Keratinocyte (primary cell): ENCODE results near the gene CDH13. TPM values are rescaled to one million over a fixed set of nuclear protein-coding genes. Genes with fewer than 3 reads are reported as not detected.

ENCODE experiments used
- DNase-seq: peaks from one replicate; pipeline ENCODE4 v3.0.0-alpha.2; 2011; ENCODE audit warnings: low read depth, missing footprints, low spot score
- FAIRE-seq: peaks from 2 replicates; lab custom pipeline; 2011; peaks lifted over from hg19 to GRCh38; lab: Jason Lieb, UNC
- H2AFZ ChIP-seq: 2 replicates; pipeline ENCODE4 v1.6.0; 2012; ENCODE audit warnings: low read length, control low read depth, inconsistent platforms; ENCODE audit not compliant: control insufficient read depth
- H3K27ac ChIP-seq: 2 replicates; pipeline ENCODE4 v1.5.1; 2011; ENCODE audit warnings: low read length; ENCODE audit not compliant: control insufficient read depth, insufficient read depth
- H3K27me3 ChIP-seq: 3 replicates; pipeline ENCODE4 v1.6.0; 2011; ENCODE audit warnings: low read length; ENCODE audit not compliant: control insufficient read depth, insufficient read depth; ENCODE audit errors: extremely low read depth
- H3K36me3 ChIP-seq, 2 experiments: 2 replicates in 1 of 2; 3 replicates in 1 of 2; pipeline ENCODE4 v1.5.1; 2011; ENCODE audit warnings: low read length in 2 of 2, mild to moderate bottlenecking in 1 of 2; ENCODE audit not compliant: control insufficient read depth in 2 of 2, insufficient read depth in 2 of 2; ENCODE audit errors: extremely low read depth in 1 of 2
- H3K4me1 ChIP-seq: 3 replicates; pipeline ENCODE4 v1.5.1; 2011; ENCODE audit warnings: low read length; ENCODE audit not compliant: control insufficient read depth, insufficient read depth; ENCODE audit errors: extremely low read depth
- H3K4me2 ChIP-seq: 3 replicates; pipeline ENCODE4 v1.6.0; 2011; ENCODE audit warnings: low read depth, low read length; ENCODE audit not compliant: control insufficient read depth, insufficient read depth; ENCODE audit errors: extremely low read depth
- H3K4me3 ChIP-seq, 3 experiments: fragments of 200-600 bp in 1 of 3; sonication (generic) in 1 of 3; 2 replicates in 2 of 3; 3 replicates in 1 of 3; pipeline ENCODE4 v1.5.1; 2011 to 2016; ENCODE audit warnings: low read length in 3 of 3, mild to moderate bottlenecking in 3 of 3, control low read depth in 2 of 3, inconsistent platforms in 1 of 3, low read depth in 1 of 3, mixed read lengths in 1 of 3, mixed run types in 1 of 3, moderate library complexity in 1 of 3; ENCODE audit not compliant: control insufficient read depth in 2 of 3, insufficient read depth in 2 of 3; ENCODE audit errors: extremely low read depth in 1 of 3
- H3K79me2 ChIP-seq: 2 replicates; pipeline ENCODE4 v1.6.0; 2012; ENCODE audit warnings: low read length; ENCODE audit not compliant: control insufficient read depth, insufficient read depth
- H3K9ac ChIP-seq: 3 replicates; pipeline ENCODE4 v1.6.0; 2011; ENCODE audit warnings: low read length; ENCODE audit not compliant: control insufficient read depth, insufficient read depth; ENCODE audit errors: extremely low read depth
- H3K9me1 ChIP-seq: 3 replicates; pipeline ENCODE4 v1.6.0; 2011; ENCODE audit warnings: low read length; ENCODE audit not compliant: control insufficient read depth, insufficient read depth; ENCODE audit errors: extremely low read depth
- H3K9me3 ChIP-seq: 2 replicates; pipeline ENCODE4 v1.5.1; 2012; ENCODE audit warnings: low read depth, low read length; ENCODE audit not compliant: control insufficient read depth
- H4K20me1 ChIP-seq: 3 replicates; pipeline ENCODE4 v1.6.0; 2011; ENCODE audit warnings: low read length; ENCODE audit not compliant: control insufficient read depth, insufficient read depth; ENCODE audit errors: extremely low read depth
- EZH2 ChIP-seq: IDR thresholded peaks from one replicate; pipeline ENCODE4 v1.6.1; 2012; ENCODE audit warnings: inconsistent platforms, mild to moderate bottlenecking, low read length, moderate library complexity
- dilution Hi-C: fragments of 300-500 bp; cut with MboI; formaldehyde crosslinking; loops from one replicate; pipeline ENCODE4 v1.7.0; 2020; ENCODE audit warnings: low sequenced_read_pairs; ENCODE audit not compliant: extremely low pct_ligation_motif_present
- polyA plus RNA-seq, 5 experiments: library from polyadenylated mRNA; depleted of rRNA in 3 of 5; stranded (reverse) in 3 of 5; stranded (forward) in 1 of 5; unstranded in 1 of 5; fragments of >200 nt; gene quantifications; 1 replicate in 1 of 5; 2 replicates in 3 of 5; 3 replicates in 1 of 5; pipeline versions ENCODE4 v1.2.1 to v1.2.3, GENCODE V29; 2011 to 2012; ENCODE audit warnings: missing spikeins in 2 of 5, low read depth in 1 of 5, low replicate concordance in 1 of 5
- TF ChIP-seq, protein P1 (sequence below), 3 experiments: IDR thresholded peaks in 1 of 3; conservative IDR thresholded peaks in 1 of 3; optimal IDR thresholded peaks in 1 of 3; 2 replicates in 2 of 3; 3 replicates in 1 of 3; pipeline versions ENCODE3 to v1.5.1; 2011; ENCODE audit warnings: low read length in 3 of 3, mild to moderate bottlenecking in 3 of 3, moderate library complexity in 2 of 3, control low read depth in 1 of 3, inconsistent platforms in 1 of 3; ENCODE audit not compliant: insufficient read depth in 2 of 3; ENCODE audit errors: extremely low read depth in 1 of 3

Gene CDH13
- polyA plus RNA-seq, 1 donor (not counting 4 experiments of a cell fraction or from before 2014, with no cell fraction given): 111 TPM

DNA sequence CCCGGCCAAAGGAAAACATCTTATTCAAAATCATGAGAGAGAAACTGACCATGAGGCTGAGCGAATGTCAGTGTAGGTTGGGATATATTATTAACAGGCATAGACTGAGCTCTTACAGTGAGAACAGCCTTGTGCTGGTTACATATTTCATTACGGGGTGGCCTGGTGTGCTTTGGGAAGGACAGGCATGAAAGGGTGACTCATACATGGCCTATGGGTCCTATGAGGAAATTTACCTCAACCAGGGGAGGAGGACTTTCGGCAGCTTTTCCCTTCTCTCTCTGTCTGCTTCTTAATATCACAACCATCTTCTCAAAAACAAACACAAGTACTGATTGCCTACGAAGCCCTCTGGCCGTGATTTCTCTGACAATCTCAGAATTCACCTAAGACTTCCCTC lies 579.1 kb downstream of the CDH13 start:
- Histone ChIP-seq H3K4me1 (no peaks in the 10 kb centered on the region), H3K79me2 (no peaks in the 10 kb centered on the region), H3K9ac (no peak overlapping the region), H3K27me3 (no peaks in the 10 kb centered on the region), H3K9me3 (no peaks in the 10 kb centered on the region), H3K9me1 (peaks cover 5% of the 10 kb centered on the region), H3K36me3 (peaks cover 0 to 1% of the 10 kb centered on the region in 2 experiments), H2AFZ (no peak overlapping the region), H4K20me1 (no peaks in the 10 kb centered on the region), H3K4me3 (no peak overlapping the region), H3K27ac (no peak overlapping the region), H3K4me2 (no peak overlapping the region)
- TF ChIP-seq, protein P1, sequence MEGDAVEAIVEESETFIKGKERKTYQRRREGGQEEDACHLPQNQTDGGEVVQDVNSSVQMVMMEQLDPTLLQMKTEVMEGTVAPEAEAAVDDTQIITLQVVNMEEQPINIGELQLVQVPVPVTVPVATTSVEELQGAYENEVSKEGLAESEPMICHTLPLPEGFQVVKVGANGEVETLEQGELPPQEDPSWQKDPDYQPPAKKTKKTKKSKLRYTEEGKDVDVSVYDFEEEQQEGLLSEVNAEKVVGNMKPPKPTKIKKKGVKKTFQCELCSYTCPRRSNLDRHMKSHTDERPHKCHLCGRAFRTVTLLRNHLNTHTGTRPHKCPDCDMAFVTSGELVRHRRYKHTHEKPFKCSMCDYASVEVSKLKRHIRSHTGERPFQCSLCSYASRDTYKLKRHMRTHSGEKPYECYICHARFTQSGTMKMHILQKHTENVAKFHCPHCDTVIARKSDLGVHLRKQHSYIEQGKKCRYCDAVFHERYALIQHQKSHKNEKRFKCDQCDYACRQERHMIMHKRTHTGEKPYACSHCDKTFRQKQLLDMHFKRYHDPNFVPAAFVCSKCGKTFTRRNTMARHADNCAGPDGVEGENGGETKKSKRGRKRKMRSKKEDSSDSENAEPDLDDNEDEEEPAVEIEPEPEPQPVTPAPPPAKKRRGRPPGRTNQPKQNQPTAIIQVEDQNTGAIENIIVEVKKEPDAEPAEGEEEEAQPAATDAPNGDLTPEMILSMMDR (optimal IDR thresholded peaks at IDR 0.05 in 1 of 3, IDR thresholded peaks at IDR 0.05 in 1 of 3, conservative IDR thresholded peaks at IDR 0.05 in 1 of 3; ENCODE audit: extremely low read depth in 1 of 3, insufficient read depth in 2 of 3, low read length in 3 of 3): no peak
- no peak for TF ChIP-seq EZH2
- FAIRE-seq (no peak), DNase-seq (no peak)
- dilution Hi-C loops: no loop called here

DNA sequence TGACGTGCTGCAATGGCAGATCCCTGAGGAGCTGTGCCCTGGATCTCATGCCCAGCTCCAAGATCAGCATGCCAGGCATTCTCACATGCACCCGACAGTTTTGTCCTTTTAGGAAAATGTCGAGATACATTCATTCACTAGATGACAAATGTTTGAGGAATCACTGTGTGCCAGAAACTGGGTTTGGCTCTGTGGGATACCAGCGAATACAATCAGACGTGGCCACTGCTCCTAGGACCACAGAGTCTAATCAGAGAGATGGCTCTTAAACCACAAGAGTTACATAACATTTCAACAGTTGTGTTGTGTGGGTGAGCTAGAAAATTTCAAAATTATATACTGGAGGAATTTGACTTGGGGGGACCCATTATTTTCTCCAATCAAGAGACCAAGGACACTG lies 579.7 kb downstream of the CDH13 start:
- Histone ChIP-seq H3K9ac (no peak overlapping the region), H4K20me1 (no peaks in the 10 kb centered on the region), H2AFZ (no peak overlapping the region), H3K27me3 (no peaks in the 10 kb centered on the region), H3K36me3 (peaks cover 0 to 1% of the 10 kb centered on the region in 2 experiments), H3K4me2 (no peak overlapping the region), H3K9me3 (no peaks in the 10 kb centered on the region), H3K4me1 (no peaks in the 10 kb centered on the region), H3K9me1 (peaks cover 5% of the 10 kb centered on the region), H3K4me3 (no peak overlapping the region), H3K79me2 (no peaks in the 10 kb centered on the region), H3K27ac (no peak overlapping the region)
- DNase-seq (no peak), FAIRE-seq (no peak)
- dilution Hi-C loops: no loop called here
- no peak for TF ChIP-seq EZH2
- TF ChIP-seq, protein P1 (optimal IDR thresholded peaks at IDR 0.05 in 1 of 3, IDR thresholded peaks at IDR 0.05 in 1 of 3, conservative IDR thresholded peaks at IDR 0.05 in 1 of 3; ENCODE audit: extremely low read depth in 1 of 3, insufficient read depth in 2 of 3, low read length in 3 of 3): no peak
